ENCODE data around the gene SHE.
"Not testable (repeated sequence)": the region's sequence is repeated elsewhere in the genome, so short reads cannot be mapped to it uniquely, and the experiment has no call there.

SHE gene

DNA sequence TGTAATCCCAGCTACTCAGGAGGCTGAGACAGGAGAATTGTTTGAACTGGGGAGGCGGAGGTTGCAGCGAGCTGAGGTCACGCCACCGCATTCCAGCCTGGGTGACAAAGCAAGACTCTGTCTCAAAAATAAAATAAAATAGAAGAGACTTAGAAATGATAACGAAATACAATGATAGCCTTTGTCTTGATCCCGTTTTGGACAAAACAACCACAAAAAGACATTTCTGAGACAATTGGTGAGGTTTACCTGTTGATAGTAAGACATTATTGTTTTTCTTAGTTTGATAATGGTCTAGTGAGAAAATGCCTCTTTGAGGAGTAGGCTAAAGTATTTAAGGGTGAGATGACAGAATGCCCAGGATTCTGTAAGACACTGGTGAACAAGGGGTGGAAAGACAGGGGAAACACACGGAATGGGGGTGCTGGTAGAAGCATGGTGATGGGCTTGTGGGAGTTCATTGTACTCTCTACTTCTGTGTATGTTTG is 11.9 kb upstream of the SHE start:
- no peak for DNase-seq (ENCODE audit: low read depth in 2 of 2)

- DNase-seq (ENCODE audit: low read depth in 2 of 2), result no peak
Observed at GRCh38 chr1:154512760-154513159, 10.5 kb upstream of the SHE start.

DNA sequence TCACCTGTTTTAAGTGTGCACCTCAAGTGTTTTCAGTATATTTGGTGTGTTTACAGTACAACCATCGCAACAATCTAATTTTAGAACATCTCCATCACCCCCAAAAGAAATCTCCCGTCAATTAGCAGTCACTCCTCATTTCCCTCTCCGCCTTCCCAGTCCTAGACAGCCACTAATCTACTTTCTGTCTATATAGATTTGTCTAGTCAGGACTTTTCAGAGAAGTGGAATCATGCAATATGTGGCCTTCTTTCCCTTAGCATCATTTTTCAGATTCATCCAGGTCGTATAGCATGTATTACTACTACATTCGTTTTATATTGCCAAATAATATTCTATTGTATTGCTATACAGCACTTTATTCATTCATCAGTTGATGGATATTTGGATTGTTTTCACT is 1.7 kb upstream of the SHE start:
- no peak for DNase-seq (ENCODE audit: low read depth in 2 of 2)

DNA sequence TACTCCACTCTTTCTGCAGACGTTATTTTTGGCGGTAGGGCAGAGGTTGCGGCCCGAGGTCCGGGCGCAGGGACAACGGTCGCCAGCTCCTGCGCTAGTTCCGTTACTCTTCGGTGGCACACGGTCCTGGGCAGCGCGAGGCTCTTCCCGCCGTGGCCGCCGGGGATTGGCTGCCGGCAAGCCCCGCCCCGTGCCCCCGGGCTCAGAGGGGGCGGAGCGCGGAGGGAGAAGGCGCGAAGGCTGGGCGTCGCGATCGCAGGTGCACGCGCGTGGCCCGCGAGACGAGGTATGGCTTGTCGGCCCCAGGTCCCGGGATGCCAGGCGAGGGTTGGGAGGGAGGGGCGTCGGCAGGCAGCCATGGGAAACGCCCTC is 518 bp upstream of the SHE start:
- no peak for DNase-seq (ENCODE audit: low read depth in 2 of 2)

- DNase-seq (ENCODE audit: low read depth in 2 of 2), result no peak
Observed at GRCh38 chr1:154501423-154502065, 668 bp downstream of the SHE start.

GRCh38 chr1:154500533-154500932 is 1.7 kb downstream of the SHE start:
- DNase-seq (ENCODE audit: low read depth in 2 of 2), result no peak

- DNase-seq (ENCODE audit: low read depth in 2 of 2), result no peak
Observed at GRCh38 chr1:154499446-154499845, 2.8 kb downstream of the SHE start.

- DNase-seq (ENCODE audit: low read depth in 2 of 2), result no peak
Observed at GRCh38 chr1:154497026-154497806, 5.0 kb downstream of the SHE start.

DNA sequence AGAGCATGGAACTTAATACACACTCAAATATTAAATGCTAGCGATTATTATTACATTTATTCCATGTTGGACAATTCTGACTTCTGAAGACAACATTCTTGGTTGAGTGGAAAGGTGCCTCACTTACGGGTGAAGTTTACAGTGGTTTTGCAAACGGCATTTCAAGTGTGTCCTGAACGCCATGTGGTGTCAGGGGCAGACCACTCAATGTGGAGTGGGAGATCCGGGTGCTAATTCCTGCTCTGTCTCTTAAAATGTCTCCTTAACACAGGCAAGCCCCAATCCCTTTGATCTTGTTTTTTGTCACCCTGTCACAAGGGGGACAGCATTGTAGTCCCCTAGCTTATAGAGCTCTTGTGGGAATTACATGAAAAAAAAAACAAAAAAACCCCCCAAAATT is 5.8 kb downstream of the SHE start:
- no peak for DNase-seq (ENCODE audit: low read depth in 2 of 2)

- no peak for DNase-seq (ENCODE audit: low read depth in 2 of 2)
Observed at GRCh38 chr1:154495496-154496273, 6.5 kb downstream of the SHE start.

GRCh38 chr1:154493276-154493675 is 8.9 kb downstream of the SHE start:
- no peak for DNase-seq (ENCODE audit: low read depth in 2 of 2)

DNA sequence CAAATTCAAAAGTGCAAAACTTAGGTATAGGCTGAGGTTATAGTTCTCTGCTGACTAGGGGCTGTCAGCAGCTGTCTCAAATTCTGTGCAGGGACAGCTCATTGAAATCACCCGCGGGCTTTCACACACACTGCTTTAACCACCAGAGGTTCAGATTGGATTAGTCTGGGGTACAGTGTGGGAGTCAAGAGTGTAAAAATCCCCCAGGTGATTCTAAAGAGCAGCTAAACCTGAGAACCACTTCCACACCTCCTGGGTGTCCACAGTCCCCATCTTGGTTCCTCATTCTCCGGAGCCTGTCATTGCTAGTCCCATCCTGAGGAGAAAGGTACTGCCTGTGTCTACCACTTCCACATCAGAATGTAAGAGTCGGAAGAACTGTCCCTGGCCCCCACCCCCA is 10.1 kb downstream of the SHE start:
- no peak for DNase-seq (ENCODE audit: low read depth in 2 of 2)

DNA sequence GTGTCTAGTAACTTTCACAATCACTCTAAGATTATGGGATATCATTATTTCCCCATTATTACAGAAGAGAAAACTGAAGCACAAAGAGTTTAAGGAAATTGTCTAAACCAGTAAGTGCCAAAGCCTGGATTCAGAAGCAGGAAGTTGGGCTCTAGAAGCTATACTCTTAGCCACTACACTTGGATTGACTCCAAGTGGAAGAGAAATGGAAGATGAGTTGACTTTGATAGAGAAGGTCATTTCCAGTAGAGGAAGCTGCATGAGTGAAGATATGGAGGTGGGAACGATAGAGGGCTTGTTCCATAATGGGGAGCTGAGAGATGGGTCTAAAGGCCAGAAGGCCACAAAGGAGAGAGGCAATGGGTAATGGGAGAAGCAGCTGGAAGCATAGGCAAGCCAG is 11.9 kb downstream of the SHE start:
- DNase-seq (ENCODE audit: low read depth in 2 of 2), result no peak

DNA sequence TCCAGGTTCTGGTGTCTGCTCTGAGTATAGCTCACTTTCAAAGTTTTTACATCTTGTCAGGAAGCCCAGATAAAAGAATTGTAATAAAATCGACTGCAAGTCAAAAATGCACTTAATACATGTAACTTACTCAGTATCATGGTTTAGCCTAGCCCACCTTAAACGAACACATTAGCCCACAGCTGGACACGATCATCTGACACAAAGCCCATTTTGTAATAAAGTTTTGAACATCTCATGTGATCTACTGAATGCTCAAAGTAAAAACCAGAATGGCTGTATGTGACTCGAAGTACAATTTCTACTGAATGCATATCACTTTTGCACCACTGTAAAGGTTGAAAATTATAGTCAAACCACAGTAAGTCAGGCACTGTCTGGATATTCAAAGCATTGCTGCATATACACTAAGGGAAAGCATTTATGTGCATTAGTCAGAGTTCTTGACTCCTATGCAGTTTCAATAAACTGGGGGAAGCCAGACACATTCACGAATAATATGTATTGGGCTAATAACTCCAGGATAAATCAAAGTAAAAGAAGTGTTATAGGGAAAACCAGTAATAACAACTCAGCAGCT is 12.4 kb downstream of the SHE start:
- no peak for DNase-seq (ENCODE audit: low read depth in 2 of 2)

DNA sequence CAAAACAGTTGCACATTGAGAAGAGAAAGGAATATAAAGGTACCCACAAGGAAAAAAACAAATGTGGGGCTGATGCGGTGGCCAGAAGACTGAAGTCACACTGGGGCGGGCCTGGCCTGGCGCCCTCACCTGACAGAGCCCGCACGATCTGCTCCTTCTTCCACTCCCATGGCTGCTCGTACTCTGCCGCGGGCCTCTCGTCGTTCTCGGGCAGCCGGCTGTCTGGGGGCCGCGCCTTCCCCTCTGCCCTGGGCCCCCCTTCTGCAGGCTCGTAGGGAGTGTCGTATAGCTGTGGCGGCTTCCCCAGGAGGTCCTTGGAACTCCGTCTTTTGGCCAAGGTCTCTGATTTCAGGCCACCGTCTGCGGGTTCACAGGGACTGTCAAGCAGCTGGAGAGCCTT is 13.3 kb downstream of the SHE start:
- DNase-seq (ENCODE audit: low read depth in 2 of 2), result no peak

GRCh38 chr1:154486756-154487155 is 15.5 kb downstream of the SHE start:
- DNase-seq (ENCODE audit: low read depth in 2 of 2), result not testable (repeated sequence)

DNA sequence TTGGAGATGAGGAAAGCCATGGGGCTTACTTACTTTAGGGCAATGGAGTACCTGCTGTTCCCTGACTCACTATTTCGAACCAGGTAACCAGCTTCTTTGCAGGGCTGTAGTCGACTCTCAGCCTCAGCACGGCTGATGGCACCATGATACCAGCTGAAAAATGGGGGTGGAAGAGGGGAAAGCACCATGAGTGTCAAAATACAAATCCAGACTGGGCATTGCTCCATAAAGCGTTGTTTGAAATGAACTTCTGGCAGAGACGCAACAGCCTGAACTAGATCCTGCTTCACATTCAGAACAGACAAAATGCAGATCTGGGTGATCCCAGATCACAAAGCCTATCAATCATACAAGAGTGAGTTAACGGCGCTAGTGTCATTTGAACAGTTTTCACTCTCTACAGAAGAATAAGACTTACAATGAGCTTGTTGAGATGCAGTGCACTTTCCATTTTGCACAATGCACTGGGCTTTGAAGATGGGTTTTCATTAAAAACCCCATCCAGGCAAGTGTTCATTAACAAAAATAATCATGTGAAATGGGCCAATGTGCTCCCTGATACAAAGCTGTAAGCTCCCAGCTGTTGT is 16.2 kb downstream of the SHE start:
- no peak for DNase-seq (ENCODE audit: low read depth in 2 of 2)

DNA sequence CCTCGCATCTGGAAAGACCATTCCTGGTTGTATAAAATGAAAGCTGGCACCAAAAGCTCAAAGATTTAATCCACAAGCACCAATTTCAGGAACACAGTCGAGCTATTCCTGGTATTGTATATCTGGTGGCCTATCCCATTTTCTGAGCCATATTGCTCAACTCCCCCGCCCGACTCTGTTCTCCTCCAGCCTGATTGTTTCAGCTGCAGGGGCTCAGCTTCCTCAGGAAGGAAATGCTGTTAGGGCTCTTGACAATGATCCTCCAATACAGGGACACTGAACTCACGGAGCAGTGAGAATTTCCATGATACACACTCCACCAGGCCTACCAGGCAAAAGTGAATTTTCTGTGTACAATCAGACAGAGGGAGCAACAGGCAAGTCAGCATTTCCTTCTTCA is 17.1 kb downstream of the SHE start:
- no peak for DNase-seq (ENCODE audit: low read depth in 2 of 2)

DNA sequence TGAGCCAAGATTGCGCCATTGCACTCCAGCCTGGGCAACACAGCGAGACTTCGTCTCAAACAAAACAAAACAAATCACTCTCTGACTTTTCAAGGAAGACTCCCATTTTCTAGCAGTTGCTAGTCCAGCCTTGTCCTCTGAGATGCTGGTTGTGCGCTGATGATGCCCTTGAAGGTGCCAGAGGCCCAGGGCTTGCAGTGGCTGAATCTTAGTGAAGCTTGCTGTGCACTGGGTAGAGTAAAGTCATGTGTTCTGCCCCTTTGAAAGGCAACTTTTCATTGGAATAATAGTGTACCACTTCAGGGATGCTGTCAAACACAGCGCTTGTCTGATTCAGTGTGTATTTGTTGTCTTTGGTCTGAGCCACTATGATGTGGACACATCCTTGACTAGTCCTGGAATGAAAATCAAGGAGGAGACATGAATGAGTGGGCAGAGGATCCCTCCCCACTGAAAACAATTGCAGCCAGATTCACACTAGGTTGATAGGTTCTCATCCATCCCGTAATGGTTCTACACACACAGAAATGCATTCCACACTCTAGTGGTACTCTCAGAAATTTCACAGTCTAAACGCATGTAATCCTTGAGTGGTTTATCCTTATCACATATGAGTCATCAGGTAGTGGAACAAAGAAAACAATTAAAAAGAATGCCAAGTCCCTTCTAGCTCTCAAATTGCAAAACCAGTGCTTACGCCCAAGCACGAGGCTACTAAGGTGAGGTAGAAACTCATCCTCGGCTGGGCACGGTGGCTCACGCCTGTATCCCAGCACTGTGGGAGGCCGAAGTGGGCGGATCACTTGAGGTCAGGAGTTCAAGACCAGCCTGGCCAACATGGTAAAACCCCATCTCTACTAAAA is 18.0 kb downstream of the SHE start:
- no peak for DNase-seq (ENCODE audit: low read depth in 2 of 2)

- no peak for DNase-seq (ENCODE audit: low read depth in 2 of 2)
Observed at GRCh38 chr1:154481053-154481452, 21.2 kb downstream of the SHE start.
